Stimulated activated CD4-positive, alpha-beta T cell treated with anti-CD3 and anti-CD28 coated beads, Interleukin-4, amount 100 ng/mL, for 4 hours (primary cell): ENCODE data around the gene PRKACA.

Source experiments
- DNase-seq, 2 experiments: peaks; one replicate each; pipeline ENCODE4 v3.0.0-alpha.2; 2020

Gene PRKACA

GRCh38 chr19:14117668-14118164 lies at the start of gene PRKACA:
TSS of gene PRKACA (minus strand) at chr19:14117762. CDS start at chr19:14117547, 215 bp downstream.
- DNase-seq = peak; percentile 97 to 99

- DNase-seq = peak in 1 of 2 experiments; percentile 21
These were observed 49.5 kb upstream of the PRKACA start for GRCh38 chr19:14166999-14167575.

GRCh38 chr19:14165990-14166830 lies 48.6 kb upstream of the PRKACA start:
- no peak for DNase-seq

GRCh38 chr19:14164724-14165493 lies 47.3 kb upstream of the PRKACA start:
- no peak for DNase-seq

- no peak for DNase-seq
These were observed 46.5 kb upstream of the PRKACA start for GRCh38 chr19:14164082-14164481.

- no peak for DNase-seq
These were observed 45.3 kb upstream of the PRKACA start for GRCh38 chr19:14162871-14163297.

DNA sequence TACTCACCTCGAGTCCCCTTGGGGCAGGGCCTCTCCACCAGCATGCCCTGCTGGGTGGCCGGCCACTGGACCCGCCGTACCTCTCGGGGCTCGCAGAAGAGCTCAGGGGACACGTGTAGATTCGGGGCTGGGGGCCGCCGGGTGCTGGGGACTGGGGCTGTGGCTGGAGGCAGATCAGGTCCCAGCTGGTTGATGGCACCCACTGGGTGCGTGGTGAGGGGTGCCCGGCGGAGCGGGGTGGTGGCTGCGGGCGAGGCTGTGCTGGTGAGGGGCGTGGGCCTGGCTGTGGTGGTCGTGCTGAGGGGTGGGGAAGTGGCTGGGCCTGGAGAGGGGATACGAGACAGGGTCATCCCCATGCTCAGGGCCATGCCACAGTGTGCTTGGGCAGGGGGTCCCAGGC lies 43.7 kb upstream of the PRKACA start:
- no peak for DNase-seq

- DNase-seq = no peak
These were observed 42.6 kb upstream of the PRKACA start for GRCh38 chr19:14160017-14160703.

GRCh38 chr19:14159059-14159458 lies 41.5 kb upstream of the PRKACA start:
- no peak for DNase-seq

DNA sequence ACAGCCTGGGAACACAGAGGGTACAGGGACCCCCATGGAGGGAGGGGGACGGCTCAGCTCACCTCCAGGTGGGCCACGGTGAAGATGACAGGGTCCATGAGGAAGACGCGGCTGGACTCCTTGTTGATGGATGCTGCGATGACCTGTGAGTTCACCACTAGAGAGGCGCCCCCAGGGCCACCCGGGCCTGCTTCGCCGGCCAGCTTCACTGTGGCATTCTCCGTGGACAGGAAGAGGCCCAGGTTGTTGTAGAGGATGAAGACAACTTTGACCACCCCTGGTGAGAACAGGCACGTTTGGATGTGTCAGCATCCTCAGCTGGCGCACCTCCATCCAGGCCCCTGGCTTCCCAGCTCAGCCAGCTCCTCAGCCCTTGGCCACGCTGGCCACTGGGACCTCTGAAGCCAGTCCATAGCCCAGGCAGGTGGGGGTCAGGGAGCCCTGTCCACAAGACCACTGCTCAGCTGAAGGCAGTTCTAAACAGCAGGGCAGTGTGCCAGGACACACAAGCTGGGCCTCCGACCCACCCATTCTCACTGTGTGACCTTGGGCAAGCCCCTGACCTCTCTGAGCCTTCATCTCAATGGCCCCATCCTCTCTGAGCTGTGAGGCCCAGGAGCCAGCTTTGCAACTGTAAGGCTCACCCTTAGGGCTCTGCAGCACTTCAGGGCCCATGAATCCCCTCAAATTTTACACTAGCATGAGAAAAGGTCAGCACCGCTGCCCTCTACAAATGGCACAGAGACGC lies 40.9 kb upstream of the PRKACA start:
- DNase-seq = no peak

DNA sequence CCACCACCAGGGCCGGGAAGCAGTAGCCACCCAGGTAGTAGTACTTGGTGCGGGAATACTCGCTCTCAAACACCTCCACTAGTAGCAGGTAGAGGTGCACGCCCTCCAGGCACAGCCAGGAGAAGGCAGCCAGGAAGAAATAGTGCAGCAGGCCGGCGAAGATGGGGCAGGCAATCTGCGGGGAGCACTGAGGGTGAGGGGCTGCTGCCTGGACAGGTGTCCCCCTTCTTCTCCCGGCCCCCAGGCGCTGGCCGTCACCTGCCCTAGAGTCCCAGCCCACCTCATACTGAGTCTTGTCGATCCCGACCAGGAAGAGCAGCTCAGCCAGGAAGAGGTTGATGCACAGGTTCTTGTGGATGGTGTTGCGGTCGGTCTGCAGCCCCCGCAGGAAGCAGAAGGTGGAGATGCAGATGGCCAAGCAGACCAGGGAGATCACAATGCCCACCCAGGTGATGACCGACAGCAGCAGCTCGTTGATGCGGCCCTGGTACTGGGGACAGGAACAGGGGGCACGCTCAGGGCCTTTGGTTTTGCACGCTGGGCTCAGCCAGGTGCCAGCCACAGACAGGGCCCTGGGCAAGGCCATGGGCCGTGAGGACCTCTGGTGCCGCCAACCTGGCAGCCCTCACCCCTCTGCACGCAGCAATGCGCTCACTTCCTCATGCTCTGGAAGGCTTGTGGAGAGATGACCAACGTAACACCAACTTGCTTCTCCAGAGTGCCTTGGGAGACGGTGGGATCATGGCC lies 39.6 kb upstream of the PRKACA start:
- DNase-seq = no peak

DNA sequence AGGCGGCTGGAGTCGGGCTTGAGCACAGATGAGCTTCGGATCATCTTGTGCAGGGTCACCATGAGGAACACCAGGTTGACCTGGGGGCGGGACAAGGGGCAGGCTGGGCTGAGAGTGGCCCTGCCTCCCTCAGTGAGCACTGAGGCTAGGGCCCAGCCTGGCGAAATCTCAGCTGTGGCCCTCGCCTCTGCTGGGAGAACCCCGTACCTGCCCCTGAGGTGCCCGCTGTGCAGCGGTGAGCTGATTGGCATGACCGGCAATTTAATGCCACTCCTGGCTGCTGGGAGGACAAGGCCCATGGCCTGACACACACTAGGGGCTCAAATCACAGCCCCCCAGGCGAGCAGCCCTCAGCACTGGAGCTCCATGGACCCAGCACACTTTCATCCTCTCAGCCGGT lies 38.6 kb upstream of the PRKACA start:
- no peak for DNase-seq

GRCh38 chr19:14155371-14155770 lies 37.8 kb upstream of the PRKACA start:
- DNase-seq = no peak

DNA sequence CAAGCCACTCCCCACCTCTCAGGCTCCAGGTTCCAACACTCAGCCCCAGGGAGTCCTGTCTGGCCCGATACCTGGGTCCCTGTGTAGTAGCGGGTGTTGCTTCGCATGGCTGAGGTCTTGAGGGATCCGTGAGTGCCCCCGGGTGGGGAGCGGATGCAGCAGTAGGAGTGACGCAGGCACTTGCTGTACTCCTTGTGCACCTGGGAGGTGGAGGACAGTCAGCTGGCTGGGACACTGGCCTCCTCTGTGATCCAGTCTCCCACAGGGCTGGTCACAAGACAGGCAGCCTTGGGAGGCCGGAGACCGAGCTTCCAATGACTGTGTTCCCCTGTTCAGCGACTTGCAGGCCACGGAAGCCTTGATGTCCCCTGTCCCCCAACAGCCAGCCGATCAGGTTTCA lies 35.2 kb upstream of the PRKACA start:
- DNase-seq = no peak

GRCh38 chr19:14150770-14151661 lies 33.5 kb upstream of the PRKACA start:
- DNase-seq = no peak

- DNase-seq = no peak
These were observed 32.6 kb upstream of the PRKACA start for GRCh38 chr19:14150041-14150769.

DNA sequence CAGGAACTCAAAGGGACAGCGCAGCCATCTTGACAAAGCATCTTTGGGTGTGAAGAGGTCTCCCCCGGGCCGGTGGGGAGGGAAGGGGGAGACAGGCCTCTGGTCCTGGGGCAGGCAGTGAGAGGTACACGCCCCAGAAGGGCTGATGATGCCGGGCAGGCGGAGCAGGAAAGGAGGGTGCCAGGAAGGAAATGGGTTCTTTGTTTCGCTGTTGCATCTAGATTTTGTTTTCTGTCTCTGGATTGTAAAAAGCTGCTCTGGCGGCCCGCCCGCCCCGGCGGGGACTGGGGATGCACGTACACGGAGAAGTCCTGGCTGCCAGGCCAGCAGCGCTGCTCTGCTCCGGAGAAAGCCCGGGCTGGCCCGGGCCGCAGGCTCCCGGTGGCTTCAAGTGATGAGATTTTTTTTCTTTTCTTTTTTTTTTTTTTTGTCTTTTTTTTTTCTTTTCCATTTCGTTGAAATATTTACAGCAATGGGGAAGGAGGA lies 32.0 kb upstream of the PRKACA start:
- DNase-seq = peak; percentile 32 to 44

DNA sequence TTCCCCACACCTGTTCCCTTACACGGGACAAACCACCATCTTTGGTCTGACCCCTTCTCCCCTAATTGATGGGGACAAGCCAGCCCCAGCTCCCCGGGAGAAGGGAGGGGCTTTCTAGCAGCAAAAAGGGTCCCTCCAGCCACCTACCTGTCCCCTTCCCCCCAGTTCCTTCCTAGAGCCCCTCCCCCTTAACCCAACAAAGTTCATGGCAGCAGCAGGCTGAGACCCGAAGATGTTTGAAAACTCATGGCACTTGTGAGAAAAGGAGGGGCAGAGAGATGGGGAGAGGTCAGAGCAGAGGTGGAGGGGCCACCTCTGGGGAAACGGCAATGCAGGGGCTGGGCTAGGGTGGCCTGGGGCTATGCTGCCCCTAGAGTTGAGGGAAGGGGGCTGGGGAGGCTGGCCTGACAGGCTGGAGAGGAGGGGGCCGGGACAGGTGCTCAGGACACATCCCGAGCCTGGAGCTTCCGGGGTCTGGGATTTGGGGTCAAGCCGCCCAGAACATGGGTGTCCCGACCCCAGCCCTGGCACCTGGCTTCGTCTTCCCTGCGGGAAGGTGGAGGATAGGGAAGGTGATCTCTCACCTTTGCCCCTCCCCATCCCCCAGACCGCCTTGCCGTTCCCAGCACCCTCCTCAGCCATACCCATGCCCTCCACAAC lies 31.3 kb upstream of the PRKACA start:
- DNase-seq = no peak
